H54 (cell line): Measurements from ENCODE around the gene HIP1R.

ENCODE experiments used
- DNase-seq: peaks from one replicate; pipeline ENCODE4 v3.0.0; 2011; ENCODE audit warnings: low spot score, mixed read lengths; ENCODE audit not compliant: insufficient read length
- FAIRE-seq: peaks from 3 replicates; lab custom pipeline; 2011; peaks lifted over from hg19 to GRCh38; lab: Jason Lieb, UNC
- POLR2A ChIP-seq: IDR thresholded peaks from 2 replicates; pipeline ENCODE4 v1.6.1; 2011; ENCODE audit warnings: low read depth, mild to moderate bottlenecking, low read length

The HIP1R gene

GRCh38 chr12:122858171-122858570, 22.9 kb downstream of the HIP1R start:
- FAIRE-seq (no peak), DNase-seq (no peak)

GRCh38 chr12:122858591-122859302, 23.5 kb downstream of the HIP1R start:
- FAIRE-seq (no peak), DNase-seq (no peak)
- no peak for TF ChIP-seq POLR2A

More at GRCh38 chr12:122858171-122858570, 22.9 kb downstream of the HIP1R start:
- TF ChIP-seq POLR2A: no peak

- TF ChIP-seq POLR2A: no peak
- DNase-seq: no peak
- no peak for FAIRE-seq
These were observed 24.2 kb downstream of the HIP1R start for GRCh38 chr12:122859303-122860039.

- FAIRE-seq: no peak
- DNase-seq: peak; percentile 88
- no peak for TF ChIP-seq POLR2A
These were observed 25.0 kb downstream of the HIP1R start for GRCh38 chr12:122860040-122860853.

GRCh38 chr12:122860854-122861586, 25.8 kb downstream of the HIP1R start:
- no peak for FAIRE-seq
- DNase-seq: no peak
- no peak for TF ChIP-seq POLR2A

- TF ChIP-seq POLR2A: no peak
- DNase-seq (no peak), FAIRE-seq (no peak)
These were observed 26.3 kb downstream of the HIP1R start for GRCh38 chr12:122861587-122861970.

- DNase-seq (no peak), FAIRE-seq (no peak)
- no peak for TF ChIP-seq POLR2A
These were observed 26.9 kb downstream of the HIP1R start for GRCh38 chr12:122862110-122862634.

GRCh38 chr12:122862872-122863701, 27.8 kb downstream of the HIP1R start:
- no peak for TF ChIP-seq POLR2A
- DNase-seq (no peak), FAIRE-seq (no peak)

GRCh38 chr12:122864894-122865253, 29.6 kb downstream of the HIP1R start:
- TF ChIP-seq POLR2A: no peak
- FAIRE-seq: no peak
- no peak for DNase-seq

- DNase-seq: no peak
- no peak for FAIRE-seq
- no peak for TF ChIP-seq POLR2A
These were observed 30.3 kb downstream of the HIP1R start for GRCh38 chr12:122865268-122866231.

- no peak for FAIRE-seq
- no peak for DNase-seq
- TF ChIP-seq POLR2A: no peak
These were observed 31.1 kb downstream of the HIP1R start for GRCh38 chr12:122866379-122866778.

GRCh38 chr12:122866950-122867607, 31.8 kb downstream of the HIP1R start:
- FAIRE-seq (no peak), DNase-seq (no peak)
- no peak for TF ChIP-seq POLR2A
